HAP-1 (cell line): ENCODE measurements around the gene RRP1.

Source experiments
- DNase-seq, 2 experiments: peaks; one replicate each; pipeline ENCODE4 v3.0.0-alpha.2; 2016 to 2020; ENCODE audit warnings: low spot score in 2 of 2
- H3K27me3 ChIP-seq: fragments of 250-450 bp; sonication (Bioruptor Pico); 2 replicates; pipeline ENCODE4 v1.5.1; 2020; ENCODE audit warnings: low read depth, mild to moderate bottlenecking, moderate library complexity
- H3K36me3 ChIP-seq: fragments of 250-450 bp; sonication (Bioruptor Pico); replicated peaks from 2 replicates; pipeline ENCODE4 v1.5.1; 2020; ENCODE audit warnings: mild to moderate bottlenecking
- H3K4me1 ChIP-seq: fragments of 250-450 bp; sonication (Bioruptor Pico); 2 replicates; pipeline ENCODE4 v1.5.1; 2020; ENCODE audit warnings: mild to moderate bottlenecking
- H3K4me3 ChIP-seq: fragments of 250-450 bp; sonication (Bioruptor Pico); 2 replicates; pipeline ENCODE4 v1.5.1; 2020; ENCODE audit warnings: mild to moderate bottlenecking, moderate library complexity
- H3K9me3 ChIP-seq: fragments of 250-450 bp; sonication (Bioruptor Pico); 2 replicates; pipeline ENCODE4 v1.5.1; 2020; ENCODE audit warnings: mild to moderate bottlenecking, moderate library complexity
- in situ Hi-C: fragments of 300-500 bp; cut with MboI; formaldehyde crosslinking; loops from 3 replicates; pipeline ENCODE4 v1.14.3; 2020; ENCODE audit warnings: low sequenced_read_pairs, inconsistent platforms, mixed read lengths

RRP1 gene

DNA sequence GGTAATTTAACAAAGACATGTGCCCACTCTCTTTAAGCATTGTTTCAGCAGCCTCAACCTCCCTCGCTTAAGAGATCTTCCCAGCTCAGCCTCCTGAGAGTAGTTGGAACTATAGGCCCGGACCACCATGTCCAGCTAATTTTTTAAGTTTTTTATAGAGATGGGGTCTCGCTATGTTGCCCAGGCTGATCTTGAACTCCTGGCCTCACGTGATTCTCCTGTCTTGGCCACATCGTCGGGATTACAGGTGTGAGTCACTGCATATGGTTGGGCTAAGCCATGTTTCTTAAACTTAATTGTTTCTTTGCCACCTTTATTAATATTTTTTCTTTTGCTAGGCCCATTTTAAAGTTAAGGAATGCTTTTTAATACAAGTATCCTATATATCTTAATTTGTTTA, 57.1 kb downstream of the RRP1 start:
- in situ Hi-C loops, result no loop called here
- Histone ChIP-seq H3K27me3 (no peaks in the 10 kb centered on the region), H3K4me3 (no peak overlapping the region), H3K36me3 (no peaks in the 10 kb centered on the region), H3K9me3 (no peaks in the 10 kb centered on the region), H3K4me1 (no peaks in the 10 kb centered on the region)
- DNase-seq, result no peak

DNA sequence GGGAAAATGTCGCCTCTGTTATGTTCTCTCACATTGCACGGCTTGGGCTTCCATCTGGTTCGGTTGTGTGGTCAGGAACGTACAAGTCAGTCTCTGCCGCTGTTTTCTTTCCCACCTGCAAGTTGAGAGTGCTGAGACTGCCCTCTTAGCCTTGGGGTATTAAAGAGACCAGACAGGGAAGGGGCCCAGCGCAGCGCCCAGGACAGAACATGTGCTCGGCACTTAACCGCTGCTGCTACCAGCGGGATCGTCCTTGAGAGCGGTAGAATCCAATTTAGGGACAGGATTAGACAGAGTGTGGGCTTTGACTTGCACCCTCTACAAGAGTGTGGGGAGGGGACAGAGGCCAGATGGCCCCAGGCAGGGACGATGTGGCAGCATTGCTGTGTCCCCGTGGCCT, 57.9 kb downstream of the RRP1 start:
- Histone ChIP-seq H3K4me3 (no peak overlapping the region), H3K36me3 (no peaks in the 10 kb centered on the region), H3K9me3 (no peaks in the 10 kb centered on the region), H3K4me1 (no peaks in the 10 kb centered on the region), H3K27me3 (no peaks in the 10 kb centered on the region)
- DNase-seq, result no peak
- in situ Hi-C loops, result no loop called here

GRCh38 chr21:43848771-43849170, 59.4 kb downstream of the RRP1 start:
- no peak for DNase-seq
- no peak overlapping the region for H3K4me3 ChIP-seq
- no peaks in the 10 kb centered on the region for H3K36me3 ChIP-seq
- H3K27me3 ChIP-seq, result no peaks in the 10 kb centered on the region
- H3K4me1 ChIP-seq, result no peaks in the 10 kb centered on the region
- H3K9me3 ChIP-seq, result no peaks in the 10 kb centered on the region
- in situ Hi-C loops, result no loop called here

GRCh38 chr21:43849532-43850299, 60.3 kb downstream of the RRP1 start:
- no peaks in the 10 kb centered on the region for H3K27me3 ChIP-seq
- in situ Hi-C loops, result no loop called here
- DNase-seq, result no peak
- H3K4me3 ChIP-seq, result no peak overlapping the region
- no peaks in the 10 kb centered on the region for H3K9me3 ChIP-seq
- H3K4me1 ChIP-seq, result no peaks in the 10 kb centered on the region
- no peaks in the 10 kb centered on the region for H3K36me3 ChIP-seq

GRCh38 chr21:43850728-43851295, 61.4 kb downstream of the RRP1 start:
- Histone ChIP-seq H3K4me3 (no peak overlapping the region), H3K36me3 (no peaks in the 10 kb centered on the region), H3K4me1 (no peaks in the 10 kb centered on the region), H3K27me3 (no peaks in the 10 kb centered on the region), H3K9me3 (no peaks in the 10 kb centered on the region)
- no peak for DNase-seq
- in situ Hi-C loops, result no loop called here

DNA sequence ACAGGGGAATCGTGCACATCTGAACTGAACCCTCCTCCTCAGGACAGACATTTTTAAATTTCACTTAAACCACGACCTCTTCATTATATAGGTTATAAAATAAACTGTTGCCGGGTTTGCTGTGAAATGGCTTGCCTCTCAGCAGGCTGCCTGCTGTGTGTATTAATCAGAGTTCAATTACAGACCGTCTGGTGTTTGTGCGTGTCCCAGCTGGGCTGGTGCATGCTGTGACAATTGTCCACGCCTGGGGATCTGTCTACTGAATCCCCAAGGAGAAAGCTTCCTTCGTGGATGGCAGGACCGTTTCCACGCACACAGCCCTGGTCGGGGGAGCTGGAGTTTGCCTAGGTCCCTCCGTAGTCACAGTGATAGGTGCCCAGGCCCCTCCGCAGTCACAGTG, 62.2 kb downstream of the RRP1 start:
- Histone ChIP-seq H3K4me3 (no peak overlapping the region), H3K27me3 (no peaks in the 10 kb centered on the region), H3K4me1 (no peaks in the 10 kb centered on the region), H3K36me3 (no peaks in the 10 kb centered on the region), H3K9me3 (no peaks in the 10 kb centered on the region)
- in situ Hi-C loops, result no loop called here
- DNase-seq, result no peak

- DNase-seq, result no peak
- in situ Hi-C loops, result no loop called here
- Histone ChIP-seq H3K27me3 (no peaks in the 10 kb centered on the region), H3K4me3 (no peak overlapping the region), H3K36me3 (no peaks in the 10 kb centered on the region), H3K9me3 (no peaks in the 10 kb centered on the region), H3K4me1 (no peaks in the 10 kb centered on the region)
Measured at GRCh38 chr21:43853851-43854772, 64.7 kb downstream of the RRP1 start.
